ENCODE data around the gene PERP.
A peak's percentile ranks its signal among the peaks of the same experiment; 100 is the strongest.

The PERP gene

GRCh38 chr6:138104618-138105213 is 2.5 kb downstream of the PERP start (continued):
- TF ChIP-seq ZBTB44 (tag by site-specific recombination; IDR thresholded peaks at IDR 0.05): no peak
- TF ChIP-seq ZNF26 (tag by site-specific recombination; IDR thresholded peaks at IDR 0.05): no peak
- no peak for TF ChIP-seq REST (tag by site-specific recombination; IDR thresholded peaks at IDR 0.05)
- 0 out of 2 replicates have a peak, but pooled peaks have one; percentile 37 for TF ChIP-seq ZFHX2 (tag by site-specific recombination; conservative IDR thresholded peaks at IDR 0.05)
- TF ChIP-seq ZNF639 (tag by site-specific recombination; IDR thresholded peaks at IDR 0.05): no peak
- TF ChIP-seq ZNF174 (tag by site-specific recombination; IDR thresholded peaks at IDR 0.05): no peak

- H3K4me1 ChIP-seq (ENCODE audit: control insufficient read depth, insufficient read depth, low read length): peaks cover 13% of the 10 kb centered on the region
- H3K27ac ChIP-seq (ENCODE audit: extremely low read depth, low read depth, low read length): no peak overlapping the region
- CTCF ChIA-PET: interaction anchor here (0.6 to 3.8 kb wide), 3 partner anchors 14 to 762 kb away, joined by 3 to 99 read pairs (median 6); no protein-coding TSS in a partner anchor
These were observed 3.3 kb downstream of the PERP start for GRCh38 chr6:138103871-138104270.

More at GRCh38 chr6:138103871-138104270, 3.3 kb downstream of the PERP start:
- H3K9me3 ChIP-seq (ENCODE audit: control insufficient read depth, insufficient read depth, low read depth, low read length): no peaks in the 10 kb centered on the region
- no peak overlapping the region for H3K4me3 ChIP-seq (ENCODE audit: low read depth, low read length)
- H3K36me3 ChIP-seq (ENCODE audit: control insufficient read depth in 2 of 2, insufficient read depth in 1 of 2, low read length in 2 of 2): no peaks in the 10 kb centered on the region
- no peak for TF ChIP-seq ZFP69B (tag by site-specific recombination; IDR thresholded peaks at IDR 0.05)
- no peak for TF ChIP-seq ZNF629 (tag by site-specific recombination; IDR thresholded peaks at IDR 0.05)
- TF ChIP-seq ZNF423 (tag by site-specific recombination; IDR thresholded peaks at IDR 0.05): no peak
- no peak for TF ChIP-seq ZNF76 (tag by site-specific recombination; IDR thresholded peaks at IDR 0.05; ENCODE audit: borderline replicate concordance, low read depth)
- TF ChIP-seq PRDM6 (tag by site-specific recombination; IDR thresholded peaks at IDR 0.05): peak; percentile 35; the same call in 1 of the 2 replicates
- no peak for TF ChIP-seq PRDM2 (tag by site-specific recombination; IDR thresholded peaks at IDR 0.05; ENCODE audit: borderline replicate concordance)
- POLR2A ChIA-PET: interaction anchor here (3.1 kb wide), 1 partner anchor 17 kb away, joined by 12 read pairs; no protein-coding TSS in a partner anchor

All from HEK293 (cell line).